Measurements from ENCODE around the gene RAI1. TPM values are rescaled to one million over a fixed set of nuclear protein-coding genes. Genes with fewer than 3 reads are reported as not detected.

RAI1 gene
- total RNA-seq, 1 experiment from 2014 or later, result 12.0 TPM

DNA sequence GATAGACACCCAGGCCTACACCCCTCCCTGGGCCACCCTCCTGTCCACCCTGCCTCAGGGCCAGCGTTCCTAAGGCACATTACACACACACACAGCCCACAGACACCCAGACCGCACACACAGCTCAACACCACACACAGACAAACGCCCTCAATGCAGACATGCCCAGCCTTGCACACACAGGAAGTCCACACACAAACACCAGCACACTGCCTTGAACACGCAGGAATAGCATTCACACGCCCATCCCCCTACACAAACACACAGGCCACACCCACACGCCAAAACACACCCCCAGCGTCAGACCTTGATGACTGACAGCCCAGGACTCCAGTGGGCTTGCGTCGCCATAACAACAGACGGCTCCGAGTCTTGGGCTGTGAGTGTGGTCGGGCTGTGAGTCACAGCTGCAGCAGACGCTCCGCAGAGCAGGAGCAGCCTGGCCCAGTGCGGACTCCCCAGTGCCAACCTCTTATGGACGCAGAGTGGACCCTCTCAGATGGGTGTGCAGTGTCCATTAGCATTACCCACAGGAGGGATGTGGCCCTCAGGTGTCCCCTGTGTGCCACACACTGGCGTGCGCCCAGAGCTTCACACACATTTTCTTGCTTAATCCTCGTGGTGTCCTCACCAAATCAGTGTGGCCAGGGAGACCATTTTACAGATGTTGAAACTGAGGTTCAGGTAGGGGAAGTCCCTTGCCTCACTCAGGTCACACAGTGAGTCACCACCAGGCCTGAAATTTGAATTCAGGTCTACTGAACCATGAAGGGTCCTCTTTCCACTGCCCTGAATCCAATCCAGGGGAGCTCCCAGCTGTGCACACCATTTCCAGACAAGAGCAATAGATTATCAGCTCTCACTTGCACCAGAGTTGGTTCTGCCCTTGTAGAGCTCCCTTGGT lies 17.8 kb upstream of the RAI1 start:
- DNase-seq (ENCODE audit: low spot score), result peak; percentile 25
- in situ Hi-C loops (cut with HindIII; ENCODE audit: low sequenced_read_pairs), result no loop called here

GRCh38 chr17:17664064-17664452 lies 17.2 kb upstream of the RAI1 start:
- in situ Hi-C loops (cut with HindIII; ENCODE audit: low sequenced_read_pairs), result no loop called here
- DNase-seq (ENCODE audit: low spot score), result no peak

- in situ Hi-C loops (cut with HindIII; ENCODE audit: low sequenced_read_pairs), result no loop called here
- no peak for DNase-seq (ENCODE audit: low spot score)
These were observed 16.0 kb upstream of the RAI1 start for GRCh38 chr17:17665255-17665654.

- DNase-seq (ENCODE audit: low spot score), result no peak
- in situ Hi-C loops (cut with HindIII; ENCODE audit: low sequenced_read_pairs), result no loop called here
These were observed 15.0 kb upstream of the RAI1 start for GRCh38 chr17:17666111-17666714.

DNA sequence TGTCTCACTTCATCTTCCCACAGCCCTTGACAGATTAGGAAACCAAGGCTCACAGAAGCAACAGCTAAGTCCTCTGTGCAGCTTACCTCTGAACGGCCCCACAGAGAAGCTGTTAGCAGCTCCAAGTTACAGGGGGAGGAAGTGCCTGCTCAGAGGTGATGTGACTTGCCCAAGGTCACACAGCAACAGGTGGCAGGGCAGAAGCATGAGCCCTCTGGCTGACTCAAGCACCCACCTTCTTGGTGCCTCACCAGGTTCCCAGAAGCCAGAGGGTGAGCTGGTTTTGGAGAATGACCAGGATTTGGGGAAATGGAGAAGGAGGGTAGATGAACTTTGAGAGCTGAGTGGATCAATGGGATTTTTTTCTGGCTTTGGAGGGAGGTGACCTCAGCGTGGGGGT lies 14.0 kb upstream of the RAI1 start:
- no peak for DNase-seq (ENCODE audit: low spot score)
- in situ Hi-C loops (cut with HindIII; ENCODE audit: low sequenced_read_pairs), result no loop called here

DNA sequence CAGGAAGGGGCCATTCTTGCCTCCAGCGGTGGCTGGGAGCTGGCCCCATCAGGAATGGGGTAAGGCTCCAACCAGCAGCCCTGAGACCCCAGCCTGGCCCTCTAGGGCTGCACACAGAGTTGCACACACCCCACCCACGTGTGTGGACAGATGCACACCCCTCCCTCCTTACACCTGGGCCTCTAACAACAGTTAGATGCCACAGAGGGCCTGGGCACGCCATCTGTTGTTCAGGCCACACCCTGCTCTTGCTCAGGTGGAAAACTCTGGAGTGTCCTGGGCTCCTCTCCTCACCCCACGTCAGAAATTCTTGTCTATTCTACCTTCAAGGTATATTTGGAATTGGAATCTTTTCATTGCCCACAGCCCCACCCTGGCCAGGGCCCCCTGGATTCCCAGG lies 13.3 kb upstream of the RAI1 start:
- in situ Hi-C loops (cut with HindIII; ENCODE audit: low sequenced_read_pairs), result no loop called here
- no peak for DNase-seq (ENCODE audit: low spot score)

DNA sequence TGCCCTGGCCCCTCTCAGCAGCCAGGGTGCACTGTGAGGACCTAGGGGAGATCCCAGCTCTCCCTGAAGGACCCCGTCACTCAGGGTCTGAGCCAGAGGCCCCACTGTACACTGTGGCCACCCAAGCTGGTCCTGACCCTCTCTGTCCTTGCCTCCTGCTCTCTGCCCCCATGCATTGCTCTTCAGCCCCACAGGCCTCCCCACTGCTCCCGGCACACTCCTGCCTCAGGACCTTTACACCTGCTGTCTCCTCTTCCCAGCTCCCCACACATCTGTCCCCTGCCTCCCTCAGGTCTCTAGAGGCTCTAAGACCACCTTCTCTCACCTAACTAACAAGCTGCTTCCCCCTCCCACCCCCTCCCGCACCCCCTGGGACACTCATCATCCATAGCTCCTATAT lies 12.9 kb upstream of the RAI1 start:
- no peak for DNase-seq (ENCODE audit: low spot score)
- in situ Hi-C loops (cut with HindIII; ENCODE audit: low sequenced_read_pairs), result no loop called here

- DNase-seq (ENCODE audit: low spot score), result no peak
- in situ Hi-C loops (cut with HindIII; ENCODE audit: low sequenced_read_pairs), result no loop called here
These were observed 12.3 kb upstream of the RAI1 start for GRCh38 chr17:17668775-17669579.

GRCh38 chr17:17669580-17670235 lies 11.6 kb upstream of the RAI1 start:
- DNase-seq (ENCODE audit: low spot score), result no peak
- in situ Hi-C loops (cut with HindIII; ENCODE audit: low sequenced_read_pairs), result no loop called here

- in situ Hi-C loops (cut with HindIII; ENCODE audit: low sequenced_read_pairs), result no loop called here
- no peak for DNase-seq (ENCODE audit: low spot score)
These were observed 10.5 kb upstream of the RAI1 start for GRCh38 chr17:17670701-17671305.

DNA sequence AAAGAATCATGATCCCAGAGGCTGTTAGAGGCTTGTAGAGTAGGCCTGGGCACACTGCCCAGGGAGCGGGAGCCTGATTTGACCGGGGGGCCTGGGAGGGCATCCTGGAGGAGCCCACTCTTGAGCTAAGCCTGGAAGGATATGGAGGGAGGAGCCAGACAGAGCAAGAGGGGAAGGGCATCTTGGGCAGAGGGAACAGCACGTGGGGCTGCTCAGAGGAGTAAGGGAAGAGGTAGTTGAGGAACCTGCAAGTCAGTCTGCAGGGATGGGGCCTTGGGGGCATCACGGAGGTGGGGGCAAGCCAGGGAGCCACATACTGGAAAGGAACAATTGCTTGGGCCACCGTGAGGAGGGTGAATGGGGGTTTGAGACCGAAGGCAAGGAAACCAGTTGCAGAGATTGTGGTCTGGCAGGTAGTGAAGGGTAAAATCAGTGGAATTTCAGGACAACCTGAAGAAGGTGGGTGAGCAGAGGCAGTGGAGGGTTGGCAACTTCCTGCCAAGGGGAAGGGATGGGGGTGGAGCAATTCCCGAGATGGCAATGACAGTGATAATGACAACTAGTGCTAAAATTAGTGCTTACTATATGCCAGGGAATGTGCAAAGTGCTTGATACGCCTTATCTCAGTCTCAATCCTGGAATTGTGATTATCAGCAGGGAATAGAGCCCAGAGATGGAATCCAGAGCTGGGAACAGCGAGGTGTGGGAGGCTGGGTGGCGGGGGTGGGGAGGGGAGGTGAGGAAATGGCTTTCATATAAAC lies 9.7 kb upstream of the RAI1 start:
- no peak for DNase-seq (ENCODE audit: low spot score)
- in situ Hi-C loops (cut with HindIII; ENCODE audit: low sequenced_read_pairs), result no loop called here

- DNase-seq (ENCODE audit: low spot score), result no peak
- in situ Hi-C loops (cut with HindIII; ENCODE audit: low sequenced_read_pairs), result no loop called here
These were observed 8.5 kb upstream of the RAI1 start for GRCh38 chr17:17672453-17673368.

DNA sequence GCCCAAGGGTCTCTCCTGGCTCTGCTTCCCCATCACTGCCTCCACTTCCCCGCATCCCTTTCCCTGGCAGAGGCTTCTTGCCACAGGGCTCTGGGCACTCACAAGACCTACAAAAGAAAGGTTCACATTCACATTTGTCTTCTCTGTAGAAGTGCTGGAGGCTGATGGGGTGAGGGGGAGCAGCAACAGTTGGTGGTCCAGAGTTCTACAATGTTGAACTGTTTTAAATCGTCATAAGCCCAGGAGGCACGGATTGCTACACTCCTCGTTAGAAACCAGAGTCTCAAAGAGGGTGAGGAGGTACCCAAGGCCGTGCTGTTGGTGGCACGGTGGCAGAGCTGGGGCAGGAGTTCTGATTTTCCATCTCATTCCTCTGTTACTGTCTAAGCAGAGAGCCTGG lies 5.8 kb upstream of the RAI1 start:
- in situ Hi-C loops (cut with HindIII; ENCODE audit: low sequenced_read_pairs), result no loop called here
- no peak for DNase-seq (ENCODE audit: low spot score)

GRCh38 chr17:17675925-17676534 lies 5.2 kb upstream of the RAI1 start:
- DNase-seq (ENCODE audit: low spot score), result no peak
- in situ Hi-C loops (cut with HindIII; ENCODE audit: low sequenced_read_pairs), result no loop called here

- no peak for DNase-seq (ENCODE audit: low spot score)
- in situ Hi-C loops (cut with HindIII; ENCODE audit: low sequenced_read_pairs), result no loop called here
These were observed 4.5 kb upstream of the RAI1 start for GRCh38 chr17:17676752-17677151.

DNA sequence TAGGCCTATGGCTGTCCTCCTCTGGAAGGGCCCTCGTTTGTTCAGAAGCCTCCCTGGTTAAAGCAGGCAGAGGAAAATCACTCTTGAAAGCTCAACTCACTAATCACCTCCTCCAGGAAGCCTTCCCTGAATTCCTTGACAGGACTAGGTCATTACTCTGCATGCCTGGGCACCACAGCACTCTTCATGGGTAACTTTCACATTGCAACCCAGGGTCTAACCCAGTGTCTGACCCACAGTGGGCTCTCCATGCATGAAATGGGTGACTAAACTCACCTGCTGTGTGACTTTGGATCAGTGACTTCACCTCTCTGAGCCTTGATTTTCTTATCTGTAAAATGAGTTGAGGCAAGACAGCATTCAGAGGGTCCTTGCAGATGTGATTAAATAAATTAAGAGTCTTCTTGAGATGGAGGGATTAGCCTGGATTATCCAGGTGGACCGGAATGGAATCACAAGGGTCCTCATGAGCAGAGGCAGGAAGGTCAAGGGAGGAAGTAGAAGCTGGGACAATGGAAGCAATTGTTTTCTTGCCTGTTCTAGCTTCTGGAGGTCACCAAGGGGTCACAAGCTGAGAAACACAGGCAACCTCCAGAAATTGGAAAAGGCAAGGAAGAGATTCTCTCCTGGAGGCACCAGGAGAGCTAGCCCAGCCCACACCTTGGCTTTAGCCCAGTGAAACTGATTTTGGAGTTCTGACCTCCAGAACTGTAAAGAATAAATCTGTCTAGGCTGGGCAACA lies 3.8 kb upstream of the RAI1 start:
- DNase-seq (ENCODE audit: low spot score), result no peak
- in situ Hi-C loops (cut with HindIII; ENCODE audit: low sequenced_read_pairs), result no loop called here
